HL-60 (cell line): ENCODE measurements around the gene LEUTX.

Source experiments
- GABPA ChIP-seq: IDR thresholded peaks from 2 replicates; pipeline ENCODE4 v1.6.1; 2012; ENCODE audit warnings: low read depth
- POLR2AphosphoS5 ChIP-seq: IDR thresholded peaks from 2 replicates; pipeline ENCODE4 v1.6.1; 2012; ENCODE audit warnings: low read depth
- SPI1 ChIP-seq: IDR thresholded peaks from 2 replicates; pipeline ENCODE4 v1.6.1; 2012; ENCODE audit warnings: low read depth, mild to moderate bottlenecking, borderline replicate concordance
- TF ChIP-seq, protein P1 (sequence below): IDR thresholded peaks from one replicate; pipeline ENCODE4 v1.5.1; 2011; ENCODE audit warnings: low read length, control low read depth, inconsistent platforms; ENCODE audit not compliant: insufficient read depth

DNA sequence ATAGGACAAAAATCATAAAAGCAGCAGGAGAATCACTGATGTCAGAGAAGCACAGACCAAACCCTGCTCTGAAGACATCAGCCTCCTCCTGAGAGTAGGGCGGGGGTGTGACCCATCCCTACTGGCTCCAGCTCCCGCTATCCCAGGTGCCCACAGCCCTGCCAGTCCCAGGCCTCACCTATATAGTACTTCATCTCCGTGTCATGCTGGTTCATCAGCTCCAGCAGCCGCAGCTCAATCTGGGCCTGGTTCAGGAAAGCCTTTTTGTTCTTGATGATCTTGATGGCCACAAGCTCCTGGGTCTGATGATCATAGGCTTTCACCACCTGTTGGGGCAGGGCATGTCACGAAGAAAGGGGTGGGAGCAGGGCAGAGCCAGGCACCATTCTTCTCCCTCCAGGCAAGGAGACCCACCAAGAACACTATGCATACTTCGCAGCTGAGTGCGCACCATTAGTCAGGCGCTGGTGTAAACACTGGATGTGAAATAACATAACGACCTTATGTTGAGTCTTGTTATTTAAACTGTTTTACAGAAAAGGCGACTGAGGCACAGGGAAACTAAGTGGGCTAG, 51.1 kb downstream of the LEUTX start:
- TF ChIP-seq, protein P1, sequence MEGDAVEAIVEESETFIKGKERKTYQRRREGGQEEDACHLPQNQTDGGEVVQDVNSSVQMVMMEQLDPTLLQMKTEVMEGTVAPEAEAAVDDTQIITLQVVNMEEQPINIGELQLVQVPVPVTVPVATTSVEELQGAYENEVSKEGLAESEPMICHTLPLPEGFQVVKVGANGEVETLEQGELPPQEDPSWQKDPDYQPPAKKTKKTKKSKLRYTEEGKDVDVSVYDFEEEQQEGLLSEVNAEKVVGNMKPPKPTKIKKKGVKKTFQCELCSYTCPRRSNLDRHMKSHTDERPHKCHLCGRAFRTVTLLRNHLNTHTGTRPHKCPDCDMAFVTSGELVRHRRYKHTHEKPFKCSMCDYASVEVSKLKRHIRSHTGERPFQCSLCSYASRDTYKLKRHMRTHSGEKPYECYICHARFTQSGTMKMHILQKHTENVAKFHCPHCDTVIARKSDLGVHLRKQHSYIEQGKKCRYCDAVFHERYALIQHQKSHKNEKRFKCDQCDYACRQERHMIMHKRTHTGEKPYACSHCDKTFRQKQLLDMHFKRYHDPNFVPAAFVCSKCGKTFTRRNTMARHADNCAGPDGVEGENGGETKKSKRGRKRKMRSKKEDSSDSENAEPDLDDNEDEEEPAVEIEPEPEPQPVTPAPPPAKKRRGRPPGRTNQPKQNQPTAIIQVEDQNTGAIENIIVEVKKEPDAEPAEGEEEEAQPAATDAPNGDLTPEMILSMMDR, result no peak
- no peak for TF ChIP-seq POLR2AphosphoS5
- TF ChIP-seq GABPA, result no peak
- no peak for TF ChIP-seq SPI1
